ENCODE measurements around the gene PPARA.

Gene PPARA

DNA sequence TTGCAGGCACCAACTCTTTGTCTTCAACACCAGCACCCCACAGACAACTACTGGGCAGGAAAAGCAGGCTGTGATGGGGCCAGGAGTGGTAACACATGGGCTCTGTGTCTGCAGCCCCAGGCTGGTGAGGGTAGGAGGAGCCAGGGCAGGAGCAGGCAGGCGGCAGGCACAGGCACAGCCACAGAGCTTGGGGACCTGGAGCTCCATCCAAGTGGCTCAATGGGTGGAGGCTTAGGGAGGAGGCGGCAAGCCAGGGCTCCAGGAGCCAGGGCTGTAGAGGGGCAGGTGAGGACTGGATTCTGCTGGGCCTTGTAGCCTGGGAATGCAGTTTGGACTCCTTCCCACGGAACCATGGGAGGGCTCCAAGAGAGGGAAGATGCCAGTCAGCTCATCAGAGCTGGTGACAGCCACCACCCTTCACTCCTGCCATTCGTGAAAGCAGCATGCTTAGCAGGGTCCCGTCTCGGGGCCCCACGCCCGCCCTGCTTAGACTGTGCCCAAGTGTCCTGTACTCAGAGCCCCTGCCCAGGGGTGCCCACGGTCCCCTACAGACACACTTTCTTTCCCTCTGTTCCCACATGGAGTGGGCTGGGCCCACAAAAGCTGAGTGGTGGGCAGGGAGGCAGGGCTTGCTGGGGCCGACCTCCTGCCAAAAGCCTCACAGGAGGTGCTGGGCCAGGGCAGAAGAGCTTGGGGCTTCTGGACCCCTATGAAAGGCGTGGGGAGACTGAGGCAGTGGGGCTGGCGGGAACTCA, 129.9 kb downstream of the PPARA start:
- no peak for DNase-seq

DNA sequence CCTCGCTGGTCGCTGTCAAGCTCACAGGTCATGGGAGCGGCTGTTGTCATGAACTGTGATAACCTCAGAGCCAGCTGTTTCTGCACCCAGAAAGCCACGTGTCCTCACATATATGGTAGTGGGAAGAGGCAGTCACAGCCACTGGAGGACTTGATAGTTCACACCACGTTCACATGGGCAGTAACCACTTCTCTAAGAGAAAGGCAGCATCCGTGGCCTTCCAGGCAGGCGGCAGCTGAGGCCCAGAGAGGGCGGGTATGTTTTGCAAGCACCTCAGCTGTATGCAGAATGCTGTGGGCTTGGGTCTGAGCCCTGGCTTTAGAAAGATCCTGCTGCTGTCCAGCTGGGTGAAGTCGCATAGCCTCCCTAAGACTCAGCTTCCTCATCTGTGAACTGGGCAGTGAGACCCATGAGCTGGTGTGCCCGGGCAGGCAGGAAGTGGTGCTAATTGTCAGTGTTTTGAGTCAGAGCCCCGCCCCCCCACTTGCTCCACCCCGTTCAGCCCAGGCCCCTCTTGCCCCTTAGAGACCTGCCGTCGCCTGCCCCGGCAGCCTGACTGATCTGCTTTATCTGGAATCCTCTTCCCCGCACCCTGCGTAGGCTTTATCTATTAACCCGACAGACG, 130.8 kb downstream of the PPARA start:
- no peak for DNase-seq

GRCh38 chr22:46281866-46282678, 131.7 kb downstream of the PPARA start:
- no peak for DNase-seq

DNA sequence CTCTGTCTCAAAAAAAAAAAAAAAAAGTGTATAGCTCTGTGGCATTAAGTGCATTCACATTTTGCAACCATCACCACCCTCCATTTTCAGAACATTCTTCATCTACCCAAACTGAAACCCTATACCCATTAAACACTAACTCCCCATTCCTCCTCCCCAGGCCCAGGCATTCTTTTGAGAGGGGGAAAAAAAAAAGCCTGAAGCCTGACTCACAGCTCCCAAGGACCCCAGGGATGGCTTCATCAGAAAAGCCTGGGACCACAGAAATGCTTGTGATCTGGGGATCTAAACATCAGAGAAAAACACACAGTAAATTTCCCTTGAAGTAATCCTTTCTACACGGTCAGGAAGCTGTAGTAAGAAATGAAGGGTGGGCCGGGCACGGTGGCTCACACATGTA, 135.7 kb downstream of the PPARA start:
- DNase-seq: no peak

GRCh38 chr22:46286941-46287872, 136.9 kb downstream of the PPARA start:
- DNase-seq: no peak

DNA sequence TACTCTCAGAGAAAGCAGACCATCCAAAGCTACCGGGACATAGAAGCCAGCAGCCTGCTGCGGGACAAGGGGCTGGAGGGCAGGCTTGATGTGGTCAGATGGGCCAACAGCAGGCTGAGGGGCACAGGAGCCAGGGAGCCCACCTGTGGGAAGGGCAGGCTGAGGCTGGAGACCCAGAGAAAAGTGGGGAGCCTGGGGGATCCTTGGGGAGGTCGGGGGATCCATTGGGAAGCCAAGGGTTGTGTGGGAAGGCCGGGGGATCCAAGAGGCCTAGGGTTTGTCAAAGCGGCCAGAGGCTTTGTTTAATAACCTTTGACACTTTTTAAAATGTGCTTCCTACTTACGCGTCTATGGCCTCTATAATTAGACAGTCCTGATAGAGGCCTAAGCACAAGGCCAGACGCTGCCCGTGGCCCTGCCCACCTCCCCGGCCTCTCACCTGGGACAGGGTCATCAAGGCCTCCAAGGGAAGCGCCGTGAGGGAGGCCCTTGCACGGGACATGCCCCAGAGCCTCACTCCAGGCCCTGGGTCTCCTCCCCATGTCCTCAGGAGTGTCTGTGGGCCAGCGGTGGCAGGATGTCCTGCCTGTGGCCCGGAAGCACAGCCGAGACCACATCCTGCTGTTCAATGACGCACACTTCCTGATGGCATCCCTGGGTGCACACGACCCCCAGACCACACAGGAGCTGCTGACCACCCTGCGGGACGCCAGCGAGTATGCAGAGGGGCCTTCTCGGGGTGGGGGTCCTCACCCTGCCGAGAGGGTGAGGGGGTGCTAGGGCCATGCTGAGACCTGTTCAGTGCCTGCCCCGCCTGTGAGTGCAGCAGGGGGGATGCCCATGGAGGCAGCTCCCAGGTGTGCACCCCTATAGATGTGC, 137.8 kb downstream of the PPARA start:
- DNase-seq: no peak

DNA sequence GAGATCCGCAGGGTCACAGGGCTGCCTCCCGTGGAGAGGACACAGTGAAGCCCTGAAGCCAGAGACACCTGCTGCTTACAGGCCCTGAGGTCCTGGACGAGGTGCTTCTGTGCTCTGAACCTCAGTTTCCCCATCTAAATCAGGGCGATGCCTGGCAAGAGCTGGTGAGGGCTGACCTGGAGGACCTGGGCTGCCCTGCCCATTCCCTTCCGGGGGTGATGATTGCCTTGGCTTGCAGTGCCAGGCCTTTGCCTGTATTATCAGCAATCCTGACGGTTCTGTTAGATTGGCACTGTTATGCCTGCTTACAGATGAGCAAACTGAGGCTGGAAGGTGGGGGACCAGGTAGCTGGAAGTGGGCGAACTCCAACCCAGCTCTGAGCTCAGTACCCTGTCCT, 138.5 kb downstream of the PPARA start:
- no peak for DNase-seq

DNA sequence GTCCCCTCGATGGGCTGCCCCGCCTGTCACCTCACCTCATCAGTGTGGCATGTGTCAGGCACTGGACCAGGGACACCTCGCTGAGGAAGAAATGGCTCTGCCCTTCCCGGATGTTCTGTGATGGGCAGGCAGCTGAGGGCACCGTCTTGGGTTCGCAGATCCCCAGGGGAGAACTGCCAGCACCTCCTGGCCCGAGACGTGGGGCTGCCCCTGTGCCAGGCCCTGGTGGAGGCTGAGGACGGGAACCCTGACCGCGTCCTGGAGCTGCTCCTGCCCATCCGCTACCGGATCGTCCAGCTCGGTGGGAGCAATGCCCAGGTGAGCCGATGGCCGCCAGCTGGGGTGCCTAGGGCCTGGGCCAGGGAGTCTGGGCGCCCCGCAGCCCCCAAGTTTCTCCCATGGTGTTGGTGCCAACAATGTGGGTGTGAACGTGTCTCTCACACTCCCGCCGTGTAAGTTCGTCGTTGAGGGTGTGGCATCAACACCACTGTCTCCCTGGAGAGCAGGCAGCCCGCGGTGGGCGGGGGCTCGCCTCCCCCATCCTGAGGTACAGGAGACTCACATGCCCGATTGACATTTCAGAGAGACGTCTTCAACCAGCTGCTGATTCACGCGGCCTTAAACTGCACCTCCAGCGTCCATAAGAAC, 139.0 kb downstream of the PPARA start:
- no peak for DNase-seq

- DNase-seq: no peak
Measured at GRCh38 chr22:46290121-46290842, 140.0 kb downstream of the PPARA start.

DNA sequence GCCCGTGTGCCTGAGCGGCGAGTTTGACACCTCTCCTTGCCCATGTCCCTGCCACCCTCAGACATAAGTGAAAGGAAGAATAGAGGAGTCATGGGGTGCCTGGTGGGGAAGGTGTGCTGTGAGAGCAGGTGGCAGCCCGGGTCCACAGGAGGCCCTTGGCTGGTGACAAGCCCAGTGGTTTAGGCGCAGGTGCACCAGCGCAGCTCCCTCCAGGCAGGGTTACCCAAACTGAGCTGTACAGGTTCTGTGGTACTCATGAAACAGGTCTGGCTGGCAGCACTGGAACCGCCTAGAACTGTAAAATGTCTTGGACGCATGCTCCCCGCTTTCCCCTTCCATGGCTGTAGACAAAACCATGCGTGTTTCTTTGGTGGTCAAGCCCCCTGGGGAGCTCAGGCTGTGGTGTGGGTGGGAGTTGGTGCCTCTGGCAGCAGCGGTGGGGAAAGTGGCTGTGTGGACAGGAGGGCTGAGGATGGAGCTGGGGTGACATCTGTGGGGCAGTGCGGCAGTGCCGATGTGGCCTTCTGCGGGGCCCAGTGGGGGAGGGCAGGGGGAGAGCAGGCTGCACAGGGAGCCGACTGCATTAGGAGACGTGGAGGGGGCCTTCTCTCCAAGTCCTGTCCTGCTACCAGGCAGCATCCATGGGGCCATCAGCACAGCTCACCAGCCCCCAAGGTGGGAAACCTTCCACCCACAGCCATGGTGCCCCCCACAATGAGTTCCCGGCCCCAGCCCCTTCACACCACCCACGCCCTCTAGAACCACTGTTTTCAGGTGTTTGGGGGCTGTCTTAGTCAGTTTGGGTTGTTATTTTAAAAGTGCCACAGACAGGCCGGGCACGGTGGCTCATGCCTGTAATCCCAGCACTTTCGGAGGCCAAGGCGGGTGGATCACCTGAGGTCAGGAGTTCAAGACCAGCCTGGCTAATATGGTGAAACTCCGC, 140.8 kb downstream of the PPARA start:
- DNase-seq: no peak

DNA sequence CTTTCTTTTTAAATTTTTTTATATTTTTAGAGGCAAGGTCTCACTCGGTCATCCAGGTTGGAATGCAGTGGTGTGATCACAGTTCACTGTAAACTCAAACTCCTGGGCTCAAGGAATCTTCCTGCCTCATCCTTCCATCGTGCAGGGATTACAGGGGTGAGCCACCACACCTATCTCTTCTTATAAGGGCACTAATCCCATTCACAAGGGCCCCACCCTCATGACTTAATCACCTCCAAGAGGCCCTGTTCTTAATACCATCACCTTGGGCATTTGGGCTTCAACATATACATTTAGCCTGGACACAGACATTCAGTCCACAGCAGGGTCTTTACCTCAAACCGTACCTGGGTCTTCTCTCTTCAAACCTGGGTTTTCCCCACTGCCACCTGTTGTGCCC, 141.8 kb downstream of the PPARA start:
- no peak for DNase-seq

DNA sequence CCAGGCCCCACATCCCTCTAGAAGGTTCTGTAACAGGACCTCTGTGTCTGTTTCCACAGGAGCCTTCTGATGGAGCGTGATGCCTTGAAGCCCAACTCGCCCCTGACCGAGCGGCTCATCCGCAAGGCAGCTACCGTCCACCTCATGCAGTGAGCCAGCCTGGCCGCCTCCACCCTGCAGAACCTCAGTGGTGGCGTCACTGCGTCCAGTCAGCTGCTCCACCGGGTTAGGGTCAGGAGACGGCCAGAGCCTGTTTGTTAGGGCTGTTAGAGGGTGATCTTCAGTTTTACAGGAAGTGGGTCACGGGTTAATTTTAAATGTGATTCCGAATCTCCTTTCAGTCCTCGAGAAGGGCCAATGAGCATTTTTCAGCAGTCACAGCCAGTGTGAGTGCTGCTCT, 142.4 kb downstream of the PPARA start:
- no peak for DNase-seq

All from right forelimb (tissue), 1 donor.